ENCODE results near the gene ZMYND8. TPM values are rescaled to one million over a fixed set of nuclear protein-coding genes. Genes with fewer than 3 reads are reported as not detected.

ZMYND8 gene
- total and polyA plus RNA-seq, 2 experiments from 2014 or later, result 10.2 to 12.4 TPM

- Histone ChIP-seq H3F3A (ENCODE audit: insufficient read depth) (no peaks in the 10 kb centered on the region), H3K9me3 (ENCODE audit: low read depth) (no peaks in the 10 kb centered on the region), H3K4me2 (ENCODE audit: unreplicated experiment) (no peak overlapping the region), H3K4me1 (ENCODE audit: insufficient read depth) (peaks cover 8% of the 10 kb centered on the region; the same call in 1 of the 2 replicates), H3K4me3 (no peak overlapping the region), H3K9ac (peak overlapping the region; percentile 15; the same call in 1 of the 2 replicates), H2AFZ (no peak overlapping the region), H3K27ac (no peak overlapping the region), H3K27me3 (replicated peaks; ENCODE audit: insufficient read depth) (no peaks in the 10 kb centered on the region), H3K79me2 (ENCODE audit: insufficient read depth) (peaks cover 99% of the 10 kb centered on the region), H3K9me2 (ENCODE audit: insufficient read depth) (no peaks in the 10 kb centered on the region), H3K36me3 (ENCODE audit: low read depth) (peaks cover 28% of the 10 kb centered on the region; the same call in 1 of the 2 replicates), H4K20me1 (ENCODE audit: insufficient read depth) (no peaks in the 10 kb centered on the region)
- TF ChIP-seq EZH2 (IDR thresholded peaks at IDR 0.05; ENCODE audit: insufficient read depth, poor library complexity, severe bottlenecking) (no peak), EZH2phosphoT487 (IDR thresholded peaks at IDR 0.05; ENCODE audit: insufficient read depth, low read depth) (no peak)
- 93% methylated on average over 2 of the region's 2 CpGs for WGBS, 2 experiments (ENCODE audit: low coverage in 1 of 2, low lambda C conversion rate in 2 of 2, missing lambda C conversion rate in 2 of 2)
- in situ Hi-C loops (cut with MboI), result no loop called here
- DNase-seq, result no peak
These were observed 52.8 kb downstream of the ZMYND8 start for GRCh38 chr20:47303736-47304135.

GRCh38 chr20:47300071-47300470 lies 56.4 kb downstream of the ZMYND8 start:
- in situ Hi-C loops (cut with MboI), result no loop called here
- H3F3A ChIP-seq (ENCODE audit: insufficient read depth), result no peaks in the 10 kb centered on the region
- H3K79me2 ChIP-seq (ENCODE audit: insufficient read depth), result peaks cover 86% of the 10 kb centered on the region
- H3K4me3 ChIP-seq, result no peak overlapping the region
- 91 to 96% methylated on average over 4 of the region's 4 CpGs for WGBS, 2 experiments (ENCODE audit: low coverage in 1 of 2, low lambda C conversion rate in 2 of 2, missing lambda C conversion rate in 2 of 2)
- no peaks in the 10 kb centered on the region for H3K9me3 ChIP-seq (ENCODE audit: low read depth)
- H3K9ac ChIP-seq, result no peak overlapping the region
- DNase-seq, result peak; percentile 46
- TF ChIP-seq EZH2 (IDR thresholded peaks at IDR 0.05; ENCODE audit: insufficient read depth, poor library complexity, severe bottlenecking), result no peak
- TF ChIP-seq EZH2phosphoT487 (IDR thresholded peaks at IDR 0.05; ENCODE audit: insufficient read depth, low read depth), result no peak
- no peaks in the 10 kb centered on the region for H3K27me3 ChIP-seq (replicated peaks; ENCODE audit: insufficient read depth)
- H2AFZ ChIP-seq, result no peak overlapping the region
- H3K36me3 ChIP-seq (ENCODE audit: low read depth), result peaks cover 33% of the 10 kb centered on the region; the same call in 1 of the 2 replicates
- peaks cover 8% of the 10 kb centered on the region; the same call in 1 of the 2 replicates for H3K4me1 ChIP-seq (ENCODE audit: insufficient read depth)
- no peaks in the 10 kb centered on the region for H4K20me1 ChIP-seq (ENCODE audit: insufficient read depth)
- H3K4me2 ChIP-seq (ENCODE audit: unreplicated experiment), result no peak overlapping the region
- no peaks in the 10 kb centered on the region for H3K9me2 ChIP-seq (ENCODE audit: insufficient read depth)
- H3K27ac ChIP-seq, result no peak overlapping the region

- TF ChIP-seq EZH2phosphoT487 (IDR thresholded peaks at IDR 0.05; ENCODE audit: insufficient read depth, low read depth) (no peak), EZH2 (IDR thresholded peaks at IDR 0.05; ENCODE audit: insufficient read depth, poor library complexity, severe bottlenecking) (no peak)
- in situ Hi-C loops (cut with MboI), result no loop called here
- Histone ChIP-seq H2AFZ (no peak overlapping the region), H3F3A (ENCODE audit: insufficient read depth) (no peaks in the 10 kb centered on the region), H3K4me3 (no peak overlapping the region), H3K27me3 (replicated peaks; ENCODE audit: insufficient read depth) (no peaks in the 10 kb centered on the region), H3K27ac (no peak overlapping the region), H3K9ac (no peak overlapping the region), H3K9me3 (ENCODE audit: low read depth) (no peaks in the 10 kb centered on the region), H3K9me2 (ENCODE audit: insufficient read depth) (no peaks in the 10 kb centered on the region), H3K4me1 (ENCODE audit: insufficient read depth) (peaks cover 8% of the 10 kb centered on the region; the same call in 1 of the 2 replicates), H3K79me2 (ENCODE audit: insufficient read depth) (peaks cover 86% of the 10 kb centered on the region), H3K4me2 (ENCODE audit: unreplicated experiment) (no peak overlapping the region), H4K20me1 (ENCODE audit: insufficient read depth) (no peaks in the 10 kb centered on the region), H3K36me3 (ENCODE audit: low read depth) (peaks cover 40% of the 10 kb centered on the region; the same call in 1 of the 2 replicates)
- WGBS, 2 experiments (ENCODE audit: low coverage in 1 of 2, low lambda C conversion rate in 2 of 2, missing lambda C conversion rate in 2 of 2), result 92 to 96% methylated on average over 8 of the region's 8 CpGs
- DNase-seq, result no peak
These were observed 57.9 kb downstream of the ZMYND8 start for GRCh38 chr20:47298624-47299023.

- no peaks in the 10 kb centered on the region for H4K20me1 ChIP-seq (ENCODE audit: insufficient read depth)
- H3F3A ChIP-seq (ENCODE audit: insufficient read depth), result no peaks in the 10 kb centered on the region
- H3K4me2 ChIP-seq (ENCODE audit: unreplicated experiment), result no peak overlapping the region
- H3K4me3 ChIP-seq, result no peak overlapping the region
- no peaks in the 10 kb centered on the region for H3K9me3 ChIP-seq (ENCODE audit: low read depth)
- no peak for DNase-seq
- no peaks in the 10 kb centered on the region for H3K9me2 ChIP-seq (ENCODE audit: insufficient read depth)
- H3K27ac ChIP-seq, result no peak overlapping the region
- in situ Hi-C loops (cut with MboI), result no loop called here
- no peak for TF ChIP-seq EZH2 (IDR thresholded peaks at IDR 0.05; ENCODE audit: insufficient read depth, poor library complexity, severe bottlenecking)
- TF ChIP-seq EZH2phosphoT487 (IDR thresholded peaks at IDR 0.05; ENCODE audit: insufficient read depth, low read depth), result no peak
- H2AFZ ChIP-seq, result no peak overlapping the region
- H3K79me2 ChIP-seq (ENCODE audit: insufficient read depth), result peaks cover 82% of the 10 kb centered on the region
- no peaks in the 10 kb centered on the region for H3K27me3 ChIP-seq (replicated peaks; ENCODE audit: insufficient read depth)
- WGBS, 2 experiments (ENCODE audit: low coverage in 1 of 2, low lambda C conversion rate in 2 of 2, missing lambda C conversion rate in 2 of 2), result 91 to 96% methylated on average over 4 of the region's 4 CpGs
- H3K36me3 ChIP-seq (ENCODE audit: low read depth), result peaks cover 39% of the 10 kb centered on the region; the same call in 1 of the 2 replicates
- H3K4me1 ChIP-seq (ENCODE audit: insufficient read depth), result peaks cover 8% of the 10 kb centered on the region; the same call in 1 of the 2 replicates
- no peak overlapping the region for H3K9ac ChIP-seq
These were observed 58.8 kb downstream of the ZMYND8 start for GRCh38 chr20:47297746-47298145.

Data from GM23248 (cell line).